Fibroblast of skin of scalp (primary cell): Measurements from ENCODE around the gene URB1. TPM values are rescaled to one million over a fixed set of nuclear protein-coding genes. Genes with fewer than 3 reads are reported as not detected.
"Not testable (repeated sequence)": the region's sequence is repeated elsewhere in the genome, so short reads cannot be mapped to it uniquely, and the experiment has no call there.

Source experiments
- DNase-seq: peaks from one replicate; pipeline ENCODE4 v3.0.0-alpha.2; 2013
- polyA plus RNA-seq, 2 experiments: library from polyadenylated mRNA; unstranded; fragments of 120-200 nt; gene quantifications; one replicate each; pipeline ENCODE4 v1.2.1, GENCODE V29; 2013; ENCODE audit not compliant: insufficient read length in 2 of 2

URB1 gene
- polyA plus RNA-seq (2013, experiment 1 of 2; ENCODE audit: insufficient read length), result 10.4 TPM
- polyA plus RNA-seq (2013, experiment 2 of 2; ENCODE audit: insufficient read length), result 10.3 TPM

DNA sequence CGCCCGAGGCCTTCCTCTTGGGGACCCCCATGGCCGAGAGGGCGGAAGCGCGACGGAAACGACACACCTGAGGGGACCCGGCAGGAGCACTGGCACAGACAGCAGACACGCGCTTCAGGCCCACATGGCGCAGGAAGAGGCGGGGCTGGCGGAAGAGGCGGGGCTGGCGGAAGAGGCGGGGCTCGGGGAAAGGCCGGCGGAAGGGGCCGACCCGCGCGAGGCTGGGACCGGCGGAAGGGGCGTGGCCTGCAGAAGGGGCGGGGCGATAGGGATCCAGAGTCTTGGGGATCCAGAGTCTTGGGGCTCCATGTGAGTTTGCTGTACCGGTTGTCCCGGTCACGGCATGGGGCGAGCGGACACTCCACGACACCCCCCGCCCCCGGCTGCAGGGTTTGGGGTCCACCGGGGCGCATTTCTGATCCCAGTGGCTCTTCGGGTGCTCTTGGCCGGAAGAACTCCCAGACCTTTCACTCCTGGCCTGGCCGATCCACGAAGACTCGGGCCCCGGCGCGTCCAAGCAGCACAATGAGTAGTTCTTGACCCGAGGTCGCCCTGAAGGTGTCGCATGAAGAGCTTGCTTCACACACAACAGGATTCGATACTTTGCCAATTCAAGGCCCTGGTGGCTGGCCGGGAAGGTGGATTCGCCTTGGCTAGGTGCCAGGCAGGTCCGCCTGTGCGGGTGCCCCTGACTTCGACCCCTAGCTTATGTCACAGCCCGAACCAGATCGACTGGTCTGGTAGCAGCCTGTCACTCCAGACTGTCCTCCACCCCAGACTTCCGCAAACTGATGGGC lies at the start of gene URB1:
URB1 (minus strand) TSS at position 133 of the 797 bp plus-strand sequence; CDS start at position 31, 102 bp downstream.
- DNase-seq, result peak; percentile 80

DNA sequence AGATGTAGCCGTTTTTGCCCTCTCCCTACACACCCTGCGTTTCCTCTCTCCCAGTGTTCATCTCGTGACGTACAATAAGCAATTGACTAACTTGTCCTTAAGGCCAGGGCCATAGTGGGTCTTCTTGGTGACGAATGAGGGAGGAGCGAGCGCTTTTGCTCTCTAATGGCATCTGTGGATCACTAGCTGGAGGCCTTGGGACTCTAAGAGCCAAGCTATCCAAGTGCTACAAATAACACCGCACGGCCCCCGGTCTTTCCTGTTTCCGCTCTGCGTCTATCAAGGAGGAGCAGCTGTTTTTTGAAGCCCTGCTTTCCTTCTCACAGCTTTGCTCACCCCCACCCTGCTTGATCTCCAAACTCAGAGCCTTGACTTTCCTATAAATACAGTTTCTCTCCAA lies 44.9 kb upstream of the URB1 start:
- no peak for DNase-seq

GRCh38 chr21:32432982-32433660 lies 40.3 kb upstream of the URB1 start:
- DNase-seq, result not testable (repeated sequence)

DNA sequence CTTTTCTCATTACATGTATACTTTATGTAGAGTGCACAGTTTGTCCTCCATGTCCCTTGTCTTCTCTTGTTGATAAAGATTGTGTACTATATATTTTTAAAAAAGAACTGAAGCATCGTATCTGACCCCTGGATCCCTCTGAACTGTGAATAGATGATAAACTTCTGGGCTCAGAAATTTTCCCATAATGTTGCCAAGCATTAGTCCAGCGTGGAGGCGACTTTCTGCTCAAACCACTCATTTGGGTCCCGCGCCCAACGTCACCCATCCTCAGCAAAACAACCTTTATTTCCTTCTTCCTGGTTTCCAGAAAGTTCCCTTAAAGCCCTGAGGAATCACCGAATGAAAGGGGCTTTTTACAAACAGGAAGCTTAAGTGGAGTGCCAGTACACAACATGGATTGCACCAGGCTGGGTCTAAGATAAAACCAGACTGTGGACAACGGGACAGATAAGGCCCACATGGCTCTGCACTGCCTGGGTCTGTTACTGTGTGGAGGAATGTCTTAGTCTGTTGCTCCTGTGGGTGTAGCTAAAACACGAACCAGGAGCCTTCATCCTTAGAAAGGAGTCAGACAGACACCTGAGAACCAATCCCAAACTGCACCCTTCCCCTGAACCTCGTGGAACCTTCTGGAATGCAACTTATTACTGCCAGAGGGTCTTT lies 35.3 kb upstream of the URB1 start:
- no peak for DNase-seq

DNA sequence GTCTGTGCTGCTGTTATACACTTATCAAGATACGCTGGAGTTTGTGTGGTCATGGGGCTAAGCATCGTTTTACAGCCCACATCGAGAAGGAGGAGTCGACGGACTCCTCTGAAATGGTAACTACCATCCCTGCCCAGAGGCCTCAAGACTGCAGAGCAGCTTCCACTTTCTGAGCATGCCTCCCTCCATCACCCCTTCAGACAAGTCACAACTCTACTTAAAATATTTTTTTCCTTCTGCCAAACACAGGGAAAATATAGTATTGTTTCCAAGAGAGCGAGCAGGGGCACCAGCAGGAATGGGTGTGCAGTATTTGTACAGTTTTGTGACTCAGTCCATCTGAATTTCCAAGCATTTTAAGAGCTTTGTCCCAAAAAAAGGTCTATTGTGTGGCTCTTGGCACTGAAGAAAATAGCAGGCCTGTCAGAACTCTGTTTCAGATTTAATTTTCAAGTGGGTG lies 33.8 kb upstream of the URB1 start:
- DNase-seq, result peak; percentile 38

DNA sequence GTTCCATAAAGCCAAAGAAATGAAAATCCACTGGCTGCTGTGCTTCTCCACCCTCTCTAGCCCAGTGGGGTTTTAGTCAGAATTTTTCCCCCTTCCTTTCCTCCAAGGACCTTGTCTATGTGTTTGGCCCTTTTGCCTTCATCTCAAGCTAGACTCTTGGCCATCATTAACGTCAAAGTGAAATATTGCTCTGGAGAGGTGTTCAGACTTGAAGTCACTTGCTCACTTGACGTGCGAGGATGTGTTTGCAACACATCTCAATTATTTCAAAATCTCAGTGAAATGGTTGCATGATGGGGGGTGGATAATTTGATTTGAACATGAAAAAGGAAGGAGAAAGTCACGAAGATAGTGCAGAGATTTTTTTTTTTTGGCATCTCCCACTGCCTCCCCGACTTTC lies 33.3 kb upstream of the URB1 start:
- DNase-seq, result no peak

DNA sequence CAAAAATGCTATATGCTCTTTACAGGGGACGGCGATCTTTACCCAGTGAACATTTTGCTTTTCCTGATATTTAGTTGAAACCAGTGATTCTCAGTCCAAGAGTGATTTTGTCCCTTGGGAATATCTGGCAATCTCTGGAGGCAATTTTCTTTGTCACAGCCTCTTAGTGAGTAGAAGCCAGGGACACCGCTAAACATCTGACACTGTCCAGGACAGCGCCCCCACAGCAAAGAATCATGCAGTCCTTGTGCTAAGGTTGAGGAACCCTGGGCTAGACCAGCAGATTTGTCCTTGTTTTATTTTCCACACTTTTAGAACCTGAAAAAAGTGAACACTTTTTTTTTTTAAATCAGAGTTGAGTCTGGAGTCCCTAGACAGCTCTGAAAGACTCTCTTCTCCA lies 32.8 kb upstream of the URB1 start:
- no peak for DNase-seq

DNA sequence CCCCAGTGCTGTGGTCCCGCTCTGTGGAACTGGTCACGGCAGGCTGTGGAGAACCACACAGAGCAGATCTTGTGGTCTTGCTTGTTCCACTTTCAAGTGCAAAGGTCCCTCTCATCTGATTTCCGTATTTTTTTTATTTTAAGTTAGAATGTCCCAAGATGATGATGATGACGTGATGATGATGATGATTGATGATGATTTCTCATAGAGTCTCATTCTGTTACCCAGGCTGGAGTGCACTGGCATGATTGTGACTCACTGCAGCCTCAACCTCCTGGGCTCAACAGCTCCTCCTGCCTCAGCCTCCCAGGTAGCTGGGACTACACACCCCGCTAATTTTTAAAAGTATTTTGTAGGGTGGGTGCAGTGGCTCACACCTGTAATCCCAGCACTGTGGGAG lies 31.9 kb upstream of the URB1 start:
- no peak for DNase-seq

DNA sequence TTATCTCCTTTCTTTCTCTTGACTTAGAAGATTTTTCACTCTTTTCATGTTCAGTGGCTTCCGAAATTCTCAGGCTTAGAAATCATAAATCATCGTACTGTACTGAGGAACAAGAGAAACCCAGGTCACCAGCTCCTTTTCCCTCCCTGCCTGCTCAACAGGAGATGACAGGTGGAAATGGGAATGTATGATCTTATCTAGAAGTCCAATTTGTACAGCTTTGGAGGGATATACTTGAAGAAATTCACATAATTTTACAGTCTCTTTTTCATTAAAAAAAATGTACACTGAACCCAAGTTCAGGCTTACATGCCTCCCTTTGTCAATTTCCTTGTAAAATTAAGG lies 31.4 kb upstream of the URB1 start:
- no peak for DNase-seq

DNA sequence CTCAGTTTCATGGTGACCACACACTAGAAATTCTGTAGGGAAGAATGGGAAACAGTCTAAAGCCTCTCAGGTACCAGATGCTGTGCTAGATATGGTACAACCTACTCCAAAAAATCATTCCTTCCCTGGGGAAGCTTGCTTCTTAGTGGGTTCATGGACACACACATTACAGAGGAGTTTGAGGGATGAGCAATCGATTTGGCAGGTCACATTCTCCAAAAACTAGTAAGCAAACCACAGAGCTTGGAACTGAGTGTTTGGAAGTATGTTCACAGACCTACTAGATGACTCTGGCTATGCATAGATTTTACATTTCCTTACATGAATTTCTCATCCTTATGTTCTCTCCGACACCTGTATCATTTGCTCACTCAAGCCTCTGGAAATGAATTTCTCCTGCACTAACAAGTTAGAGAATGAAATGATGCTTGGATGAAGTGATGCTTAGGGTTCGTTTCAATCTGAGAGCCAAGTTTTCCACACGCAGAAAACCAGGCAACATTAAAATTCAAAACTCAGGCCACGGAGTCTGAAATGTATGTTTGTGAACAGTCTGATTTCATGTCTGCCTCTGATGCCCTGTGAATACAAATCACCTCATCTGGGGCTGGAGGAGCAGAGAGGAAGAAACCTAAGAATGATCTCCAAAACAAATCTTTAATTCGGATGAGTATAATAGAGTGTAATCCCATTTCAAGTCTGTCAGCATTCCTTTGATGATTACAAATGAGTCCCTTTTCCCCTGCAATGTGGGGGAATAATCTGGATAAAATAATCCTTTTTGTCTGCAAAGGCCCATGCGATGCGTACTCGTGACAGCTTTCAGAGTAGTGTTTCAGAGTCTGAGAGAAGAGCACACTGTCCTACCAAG lies 30.7 kb upstream of the URB1 start:
- peak; percentile 83 for DNase-seq

GRCh38 chr21:32422064-32422463 lies 29.3 kb upstream of the URB1 start:
- no peak for DNase-seq

- DNase-seq, result no peak
Observed at GRCh38 chr21:32418146-32418545, 25.3 kb upstream of the URB1 start.

- no peak for DNase-seq
Observed at GRCh38 chr21:32415451-32416398, 22.9 kb upstream of the URB1 start.

- peak; percentile 24 for DNase-seq
Observed at GRCh38 chr21:32414579-32415358, 22.0 kb upstream of the URB1 start.

- no peak for DNase-seq
Observed at GRCh38 chr21:32413697-32414578, 21.1 kb upstream of the URB1 start.

- DNase-seq, result no peak
Observed at GRCh38 chr21:32413015-32413504, 20.2 kb upstream of the URB1 start.

GRCh38 chr21:32412162-32413014 lies 19.6 kb upstream of the URB1 start, which contains the start of gene EVA1C:
Gene EVA1C, plus strand, starts transcription at chr21:32412706. Its CDS starts 148 bp downstream, at chr21:32412854.
- DNase-seq, result no peak
